Measurements from ENCODE around the gene NRXN2.

The NRXN2 gene

GRCh38 chr11:64560941-64561340 lies 162.1 kb downstream of the NRXN2 start:
- no peak for DNase-seq

DNA sequence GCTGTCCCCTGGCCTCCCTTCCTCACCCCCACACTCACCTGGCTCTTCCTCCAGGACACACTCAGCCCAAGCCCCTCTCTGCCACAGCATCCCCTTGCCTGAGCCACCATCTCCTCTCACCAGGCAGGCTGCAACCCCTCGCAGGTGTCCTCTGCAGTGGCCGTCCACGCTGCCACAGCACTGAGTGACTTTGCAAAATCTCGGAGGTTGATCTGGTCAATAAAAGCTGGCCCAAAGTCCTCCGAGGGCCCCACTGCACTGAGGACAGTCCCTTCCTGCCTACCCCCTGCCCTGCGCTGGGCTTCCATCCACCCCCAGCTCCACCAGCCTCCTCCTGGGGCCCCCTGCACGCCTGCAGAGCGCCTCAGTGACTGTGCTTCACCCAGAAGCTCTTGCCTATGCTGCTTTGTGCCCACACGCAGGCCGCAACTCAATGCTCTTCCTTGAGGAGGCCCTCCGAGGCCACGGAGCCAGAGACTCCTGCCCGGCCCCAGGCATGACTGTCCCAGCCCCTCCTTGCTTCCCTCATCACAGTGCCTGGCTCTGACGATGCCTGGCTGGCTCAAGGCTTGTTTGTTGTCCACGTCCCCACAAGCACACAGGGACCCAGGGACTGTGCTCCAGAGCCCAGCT lies 162.7 kb downstream of the NRXN2 start:
- DNase-seq = no peak

GRCh38 chr11:64559351-64560138 lies 163.5 kb downstream of the NRXN2 start:
- no peak for DNase-seq

DNA sequence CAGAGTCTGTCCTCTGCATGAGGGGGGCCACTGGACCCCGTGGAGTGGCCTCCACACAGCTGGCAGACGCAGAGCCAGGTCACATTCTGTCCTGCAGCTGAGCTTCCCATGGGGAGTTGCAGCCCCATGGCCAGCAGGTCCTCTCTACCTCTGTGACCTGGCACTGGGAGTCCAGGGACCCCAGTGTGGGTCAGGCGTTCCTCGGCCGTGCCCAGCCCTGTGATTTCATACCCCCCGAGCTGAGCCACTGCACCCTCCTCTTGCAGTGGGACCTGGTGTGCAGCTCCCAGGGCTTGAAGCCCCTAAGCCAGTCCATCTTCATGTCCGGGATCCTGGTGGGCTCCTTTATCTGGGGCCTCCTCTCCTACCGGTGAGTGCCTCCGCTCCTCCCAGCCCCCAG lies 164.1 kb downstream of the NRXN2 start:
- no peak for DNase-seq

GRCh38 chr11:64558065-64558745 lies 164.8 kb downstream of the NRXN2 start:
- no peak for DNase-seq

DNA sequence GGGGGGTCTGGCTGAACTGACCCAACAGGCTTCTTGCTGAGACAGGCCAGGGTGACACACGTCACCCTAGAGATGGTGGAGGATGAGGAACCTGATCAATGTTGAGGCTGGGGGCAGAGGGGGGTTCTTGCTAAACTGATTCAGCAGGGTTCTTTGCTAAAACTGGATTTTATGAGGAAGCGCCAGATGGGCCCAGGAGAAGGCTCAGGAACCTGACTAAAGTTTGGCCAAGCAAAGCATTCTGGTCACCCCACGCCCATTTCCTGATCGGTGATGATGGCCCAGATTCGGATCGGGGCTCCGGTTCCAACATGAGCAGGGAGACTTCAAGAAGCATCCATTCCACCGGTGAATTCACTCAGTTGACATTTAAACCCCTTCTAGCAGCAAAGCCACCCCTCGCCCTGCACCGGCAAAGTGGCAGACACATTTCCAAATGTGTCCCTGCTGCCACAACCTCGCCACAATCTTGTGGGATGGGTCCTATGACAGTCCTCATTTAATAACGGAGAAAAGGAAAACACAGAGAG lies 166.2 kb downstream of the NRXN2 start:
- DNase-seq = no peak

Data from NCI-H1436 treated with DMSO at 0.1 percent for 48 hours (cell line).